CD4-positive, alpha-beta T cell treated with Interferon alpha-2 for 1 hour (primary cell): ENCODE measurements around the gene RYR2.

Source experiments
- DNase-seq, 2 donors: peaks; one replicate each; pipeline ENCODE4 v3.0.0-alpha.2; 2020 to 2022

Gene RYR2

GRCh38 chr1:237384213-237384612 is 342.2 kb downstream of the RYR2 start:
- no peak for DNase-seq

GRCh38 chr1:237386362-237387143 is 344.6 kb downstream of the RYR2 start:
- peak in 1 of 2 donors; percentile 4 for DNase-seq

GRCh38 chr1:237387144-237387505 is 345.1 kb downstream of the RYR2 start:
- no peak for DNase-seq

GRCh38 chr1:237390823-237391222 is 348.8 kb downstream of the RYR2 start:
- DNase-seq, result no peak

GRCh38 chr1:237393632-237394031 is 351.6 kb downstream of the RYR2 start:
- DNase-seq, result no peak

- no peak for DNase-seq
These were observed 352.3 kb downstream of the RYR2 start for GRCh38 chr1:237394281-237394680.

- DNase-seq, result no peak
These were observed 354.4 kb downstream of the RYR2 start for GRCh38 chr1:237396426-237396825.

- no peak for DNase-seq
These were observed 356.8 kb downstream of the RYR2 start for GRCh38 chr1:237398751-237399150.

GRCh38 chr1:237405912-237406311 is 363.9 kb downstream of the RYR2 start:
- no peak for DNase-seq

GRCh38 chr1:237411621-237412020 is 369.6 kb downstream of the RYR2 start:
- DNase-seq, result peak; percentile 3 to 63

- DNase-seq, result no peak
These were observed 375.1 kb downstream of the RYR2 start for GRCh38 chr1:237416924-237417655.

GRCh38 chr1:237428809-237429208 is 386.8 kb downstream of the RYR2 start:
- no peak for DNase-seq

GRCh38 chr1:237429252-237429651 is 387.3 kb downstream of the RYR2 start:
- no peak for DNase-seq

GRCh38 chr1:237431448-237431847 is 389.5 kb downstream of the RYR2 start:
- DNase-seq, result no peak

- DNase-seq, result no peak
These were observed 398.4 kb downstream of the RYR2 start for GRCh38 chr1:237440346-237440745.

- DNase-seq, result no peak
These were observed 402.3 kb downstream of the RYR2 start for GRCh38 chr1:237444120-237444790.

GRCh38 chr1:237448042-237448441 is 406.1 kb downstream of the RYR2 start:
- no peak for DNase-seq

GRCh38 chr1:237457573-237457972 is 415.6 kb downstream of the RYR2 start:
- no peak for DNase-seq

GRCh38 chr1:237467320-237467719 is 425.3 kb downstream of the RYR2 start:
- no peak for DNase-seq

- no peak for DNase-seq
These were observed 428.8 kb downstream of the RYR2 start for GRCh38 chr1:237470712-237471338.

- DNase-seq, result no peak
These were observed 429.4 kb downstream of the RYR2 start for GRCh38 chr1:237471377-237471776.

GRCh38 chr1:237471956-237472355 is 430.0 kb downstream of the RYR2 start:
- no peak for DNase-seq

GRCh38 chr1:237473854-237474253 is 431.9 kb downstream of the RYR2 start:
- no peak for DNase-seq
